Panc1 (cell line): ENCODE measurements around the gene GPR52. TPM values are rescaled to one million over a fixed set of nuclear protein-coding genes. Genes with fewer than 3 reads are reported as not detected.

ENCODE experiments used
- ATAC-seq: fragments of 200-7000 bp; cut with Tn5 transposase; 2 replicates; pipeline ENCODE4 v1.9.1; 2020; ENCODE audit warnings: mild to moderate bottlenecking, moderate library complexity
- BruUV-seq: library from RNA; stranded (reverse); fragments of 400-500 nt; replicated peaks from 2 replicates; lab custom pipeline; 2021; lab: Mats Ljungman, UMichigan
- CTCF ChIA-PET: fragments of 300-600 bp; sonication (Branson Sonifier 250); formaldehyde crosslinking; loops from one replicate; lab custom pipeline; 2022; ENCODE audit warnings: antibody characterized with exemption; lab: Charles Lee
- POLR2A ChIA-PET: fragments of 300-600 bp; sonication (Branson Sonifier 250); formaldehyde crosslinking; loops from one replicate; lab custom pipeline; 2022; ENCODE audit warnings: antibody characterized with exemption; lab: Charles Lee
- DNase-seq: peaks from one replicate; pipeline ENCODE4 v3.0.0-alpha.2; 2010; ENCODE audit warnings: low read depth, low spot score
- H3K27ac ChIP-seq: 2 replicates; pipeline ENCODE4 v1.5.1; 2011; ENCODE audit warnings: mild to moderate bottlenecking, low read length, inconsistent platforms
- H3K27me3 ChIP-seq: fragments of 200-500 bp; sonication (Bioruptor generic); 2 replicates; pipeline ENCODE4 v1.6.0; 2014; ENCODE audit warnings: low read length, inconsistent platforms; ENCODE audit not compliant: control insufficient read depth, insufficient read depth
- H3K36me3 ChIP-seq: fragments of 200-500 bp; sonication (Bioruptor generic); 2 replicates; pipeline ENCODE4 v1.5.1; 2014; ENCODE audit warnings: inconsistent platforms, mild to moderate bottlenecking, low read length, moderate library complexity; ENCODE audit not compliant: control insufficient read depth, insufficient read depth
- H3K4me1 ChIP-seq: 2 replicates; pipeline ENCODE4 v1.5.1; 2011; ENCODE audit warnings: inconsistent platforms, mild to moderate bottlenecking, low read length, moderate library complexity; ENCODE audit not compliant: control insufficient read depth, insufficient read depth
- H3K4me3 ChIP-seq, 2 experiments: 2 replicates each; pipeline ENCODE4 v1.5.1; 2011 to 2012; ENCODE audit warnings: low read depth in 2 of 2, low read length in 2 of 2, mild to moderate bottlenecking in 2 of 2, inconsistent platforms in 1 of 2, moderate library complexity in 1 of 2
- H3K9me3 ChIP-seq: fragments of 200-500 bp; sonication (Bioruptor generic); 2 replicates; pipeline ENCODE4 v1.5.1; 2014; ENCODE audit warnings: low read depth, mild to moderate bottlenecking, inconsistent platforms, low read length, moderate library complexity; ENCODE audit not compliant: control insufficient read depth, insufficient read depth
- POLR2AphosphoS5 ChIP-seq: IDR thresholded peaks from 2 replicates; pipeline ENCODE4 v1.6.1; 2012; ENCODE audit warnings: mild to moderate bottlenecking, low read depth, low read length, moderate library complexity
- SIN3A ChIP-seq: IDR thresholded peaks from 2 replicates; pipeline ENCODE4 v1.6.1; 2012; ENCODE audit warnings: low read depth, mild to moderate bottlenecking, low read length, moderate library complexity, borderline replicate concordance; ENCODE audit not compliant: insufficient read depth
- TCF7L2 ChIP-seq: IDR thresholded peaks from 2 replicates; pipeline ENCODE4 v1.6.1; 2011; ENCODE audit warnings: mild to moderate bottlenecking, low read depth, low read length, inconsistent platforms
- in situ Hi-C: cut with HindIII; loops from 2 replicates; pipeline ENCODE4 v1.10.0; 2016; ENCODE audit warnings: low sequenced_read_pairs, low pct_unique_long_range_greater_than_20kb
- intact Hi-C: fragments of 100-400 bp; cut with micrococcal nuclease; formaldehyde crosslinking; loops from one replicate; pipeline ENCODE4 v1.10.0; 2022; ENCODE audit not compliant: unreplicated experiment
- total RNA-seq: library from RNA; stranded (reverse); gene quantifications from one replicate; pipeline ENCODE4 v1.2.1, GENCODE V29; 2021; ENCODE audit not compliant: unreplicated experiment
- TF ChIP-seq, protein P1 (sequence below), 2 experiments: IDR thresholded peaks; 2 replicates each; pipeline ENCODE4 v1.6.1; 2011 to 2012; ENCODE audit warnings: low read depth in 2 of 2, control low read depth in 1 of 2, low read length in 1 of 2, mild to moderate bottlenecking in 1 of 2, moderate library complexity in 1 of 2; ENCODE audit not compliant: insufficient read depth in 1 of 2
- TF ChIP-seq, protein P2 (sequence below): fragments of 450-650 bp; IDR thresholded peaks from 2 replicates; pipeline ENCODE4 v1.5.1; 2017; ENCODE audit warnings: mild to moderate bottlenecking

Gene GPR52
- total RNA-seq, 1 experiment from 2014 or later, result 0.87 TPM

DNA sequence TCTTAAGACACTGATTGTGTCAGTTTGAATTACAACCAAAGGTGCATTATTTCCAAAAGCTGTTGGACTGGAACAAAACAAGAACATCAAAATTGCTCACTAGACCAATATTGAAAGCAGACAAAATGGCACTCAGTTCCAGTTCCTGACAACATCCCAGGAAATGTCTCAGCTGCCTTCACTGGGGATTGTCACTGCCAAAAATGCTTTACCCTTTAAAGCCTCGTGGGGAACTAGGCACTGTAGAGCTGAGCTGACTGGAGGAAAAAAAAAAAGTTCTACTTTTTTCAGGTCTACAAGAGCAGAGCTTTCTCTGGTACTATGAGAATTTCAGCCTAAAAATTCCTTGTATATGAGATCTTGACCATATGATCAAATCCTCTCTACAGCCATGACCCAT is 21.9 kb downstream of the GPR52 start:
- DNase-seq (no peak), ATAC-seq (no peak)
- no TSS peak for BruUV-seq
- CTCF ChIA-PET, result interaction anchor here (0.6 kb wide), 1 partner anchor 278 kb away, joined by 11 read pairs; no protein-coding TSS in a partner anchor
- Histone ChIP-seq H3K4me3 (no peak overlapping the region), H3K36me3 (no peaks in the 10 kb centered on the region), H3K9me3 (no peaks in the 10 kb centered on the region), H3K4me1 (no peaks in the 10 kb centered on the region), H3K27me3 (no peaks in the 10 kb centered on the region), H3K27ac (no peak overlapping the region)
- in situ Hi-C loops (no loop called here), intact Hi-C loops (no loop called here)
- TF ChIP-seq TCF7L2 (no peak), POLR2AphosphoS5 (no peak), SIN3A (no peak)
- TF ChIP-seq, protein P1, sequence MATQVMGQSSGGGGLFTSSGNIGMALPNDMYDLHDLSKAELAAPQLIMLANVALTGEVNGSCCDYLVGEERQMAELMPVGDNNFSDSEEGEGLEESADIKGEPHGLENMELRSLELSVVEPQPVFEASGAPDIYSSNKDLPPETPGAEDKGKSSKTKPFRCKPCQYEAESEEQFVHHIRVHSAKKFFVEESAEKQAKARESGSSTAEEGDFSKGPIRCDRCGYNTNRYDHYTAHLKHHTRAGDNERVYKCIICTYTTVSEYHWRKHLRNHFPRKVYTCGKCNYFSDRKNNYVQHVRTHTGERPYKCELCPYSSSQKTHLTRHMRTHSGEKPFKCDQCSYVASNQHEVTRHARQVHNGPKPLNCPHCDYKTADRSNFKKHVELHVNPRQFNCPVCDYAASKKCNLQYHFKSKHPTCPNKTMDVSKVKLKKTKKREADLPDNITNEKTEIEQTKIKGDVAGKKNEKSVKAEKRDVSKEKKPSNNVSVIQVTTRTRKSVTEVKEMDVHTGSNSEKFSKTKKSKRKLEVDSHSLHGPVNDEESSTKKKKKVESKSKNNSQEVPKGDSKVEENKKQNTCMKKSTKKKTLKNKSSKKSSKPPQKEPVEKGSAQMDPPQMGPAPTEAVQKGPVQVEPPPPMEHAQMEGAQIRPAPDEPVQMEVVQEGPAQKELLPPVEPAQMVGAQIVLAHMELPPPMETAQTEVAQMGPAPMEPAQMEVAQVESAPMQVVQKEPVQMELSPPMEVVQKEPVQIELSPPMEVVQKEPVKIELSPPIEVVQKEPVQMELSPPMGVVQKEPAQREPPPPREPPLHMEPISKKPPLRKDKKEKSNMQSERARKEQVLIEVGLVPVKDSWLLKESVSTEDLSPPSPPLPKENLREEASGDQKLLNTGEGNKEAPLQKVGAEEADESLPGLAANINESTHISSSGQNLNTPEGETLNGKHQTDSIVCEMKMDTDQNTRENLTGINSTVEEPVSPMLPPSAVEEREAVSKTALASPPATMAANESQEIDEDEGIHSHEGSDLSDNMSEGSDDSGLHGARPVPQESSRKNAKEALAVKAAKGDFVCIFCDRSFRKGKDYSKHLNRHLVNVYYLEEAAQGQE (IDR thresholded peaks at IDR 0.05; ENCODE audit: insufficient read depth in 1 of 2, low read depth in 2 of 2, low read length in 1 of 2), result no peak
- TF ChIP-seq, protein P2, sequence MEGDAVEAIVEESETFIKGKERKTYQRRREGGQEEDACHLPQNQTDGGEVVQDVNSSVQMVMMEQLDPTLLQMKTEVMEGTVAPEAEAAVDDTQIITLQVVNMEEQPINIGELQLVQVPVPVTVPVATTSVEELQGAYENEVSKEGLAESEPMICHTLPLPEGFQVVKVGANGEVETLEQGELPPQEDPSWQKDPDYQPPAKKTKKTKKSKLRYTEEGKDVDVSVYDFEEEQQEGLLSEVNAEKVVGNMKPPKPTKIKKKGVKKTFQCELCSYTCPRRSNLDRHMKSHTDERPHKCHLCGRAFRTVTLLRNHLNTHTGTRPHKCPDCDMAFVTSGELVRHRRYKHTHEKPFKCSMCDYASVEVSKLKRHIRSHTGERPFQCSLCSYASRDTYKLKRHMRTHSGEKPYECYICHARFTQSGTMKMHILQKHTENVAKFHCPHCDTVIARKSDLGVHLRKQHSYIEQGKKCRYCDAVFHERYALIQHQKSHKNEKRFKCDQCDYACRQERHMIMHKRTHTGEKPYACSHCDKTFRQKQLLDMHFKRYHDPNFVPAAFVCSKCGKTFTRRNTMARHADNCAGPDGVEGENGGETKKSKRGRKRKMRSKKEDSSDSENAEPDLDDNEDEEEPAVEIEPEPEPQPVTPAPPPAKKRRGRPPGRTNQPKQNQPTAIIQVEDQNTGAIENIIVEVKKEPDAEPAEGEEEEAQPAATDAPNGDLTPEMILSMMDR, result no peak
- POLR2A ChIA-PET, result interaction anchor here (0.7 kb wide), 1 partner anchor 846 kb away, joined by 3 read pairs; no protein-coding TSS in a partner anchor

DNA sequence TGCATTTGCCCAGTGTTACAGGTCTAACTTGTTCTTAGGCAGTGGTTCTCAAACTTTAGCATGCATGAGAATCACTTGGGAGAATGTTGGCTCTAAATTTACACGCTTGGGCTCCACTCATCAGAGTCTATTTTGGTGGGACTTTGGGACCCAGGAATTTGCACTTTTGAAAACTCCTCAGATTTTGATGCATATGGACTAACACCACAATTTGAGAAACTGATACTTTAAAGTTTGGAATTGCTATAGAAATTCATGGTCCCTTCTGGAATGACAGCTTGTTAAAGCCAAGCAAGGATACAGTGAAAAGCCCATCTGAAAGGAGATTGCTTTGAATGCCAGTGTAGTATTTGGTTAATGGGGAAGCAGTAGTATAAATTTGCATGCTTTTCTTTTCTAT is 31.5 kb downstream of the GPR52 start:
- TF ChIP-seq, protein P1 (IDR thresholded peaks at IDR 0.05; ENCODE audit: insufficient read depth in 1 of 2, low read depth in 2 of 2, low read length in 1 of 2), result no peak
- TF ChIP-seq SIN3A (no peak), POLR2AphosphoS5 (no peak), TCF7L2 (no peak)
- TF ChIP-seq, protein P2, result no peak
- H3K27ac ChIP-seq, result no peak overlapping the region
- no peak for DNase-seq
- ChIA-PET POLR2A (no interaction called here), CTCF (no interaction called here)
- no peak overlapping the region for H3K4me3 ChIP-seq
- no peaks in the 10 kb centered on the region for H3K36me3 ChIP-seq
- H3K4me1 ChIP-seq, result no peaks in the 10 kb centered on the region
- intact Hi-C loops (no loop called here), in situ Hi-C loops (no loop called here)
- BruUV-seq, result no TSS peak
- no peaks in the 10 kb centered on the region for H3K27me3 ChIP-seq
- no peaks in the 10 kb centered on the region for H3K9me3 ChIP-seq
- ATAC-seq, result no peak
